ENCODE measurements around the gene HOXD1.

The HOXD1 gene

GRCh38 chr2:176160251-176160985 is 28.1 kb upstream of the HOXD1 start:
- Histone ChIP-seq H3K9me3 (ENCODE audit: low read length) (no peaks in the 10 kb centered on the region), H3K27me3 (ENCODE audit: insufficient read depth, low read length) (peaks cover 5% of the 10 kb centered on the region; the same call in 1 of the 2 replicates), H3K36me3 (ENCODE audit: insufficient read depth, low read length) (no peaks in the 10 kb centered on the region), H3F3A (ENCODE audit: insufficient read depth, low read length) (no peaks in the 10 kb centered on the region), H2AFZ (ENCODE audit: low read length) (no peak overlapping the region), H3K4me3 (ENCODE audit: low read depth, low read length, poor library complexity, severe bottlenecking) (no peak overlapping the region), H3K4me2 (ENCODE audit: low read length) (no peak overlapping the region), H3K4me1 (ENCODE audit: insufficient read depth, low read length, severe bottlenecking) (no peaks in the 10 kb centered on the region), H4K20me1 (ENCODE audit: insufficient read depth, low read length) (no peaks in the 10 kb centered on the region), H3K9ac (ENCODE audit: low read length) (no peak overlapping the region), H3K79me2 (ENCODE audit: insufficient read depth, low read length) (no peaks in the 10 kb centered on the region), H3K9me2 (ENCODE audit: low read depth, low read length) (no peaks in the 10 kb centered on the region), H3K27ac (ENCODE audit: low read depth, low read length, poor library complexity, severe bottlenecking) (no peak overlapping the region)
- TF ChIP-seq EZH2 (IDR thresholded peaks at IDR 0.05; ENCODE audit: borderline replicate concordance, low read length) (no peak), CTCF (IDR thresholded peaks at IDR 0.05; ENCODE audit: low read length) (no peak)

- no peaks in the 10 kb centered on the region for H3K9me3 ChIP-seq (ENCODE audit: low read length)
- no peak overlapping the region for H3K27ac ChIP-seq (ENCODE audit: low read depth, low read length, poor library complexity, severe bottlenecking)
- H3K36me3 ChIP-seq (ENCODE audit: insufficient read depth, low read length) = no peaks in the 10 kb centered on the region
- H4K20me1 ChIP-seq (ENCODE audit: insufficient read depth, low read length) = no peaks in the 10 kb centered on the region
- H3F3A ChIP-seq (ENCODE audit: insufficient read depth, low read length) = no peaks in the 10 kb centered on the region
- H3K79me2 ChIP-seq (ENCODE audit: insufficient read depth, low read length) = no peaks in the 10 kb centered on the region
- H3K4me1 ChIP-seq (ENCODE audit: insufficient read depth, low read length, severe bottlenecking) = no peaks in the 10 kb centered on the region
- no peak overlapping the region for H3K4me3 ChIP-seq (ENCODE audit: low read depth, low read length, poor library complexity, severe bottlenecking)
- H2AFZ ChIP-seq (ENCODE audit: low read length) = no peak overlapping the region
- no peaks in the 10 kb centered on the region for H3K9me2 ChIP-seq (ENCODE audit: low read depth, low read length)
- H3K9ac ChIP-seq (ENCODE audit: low read length) = no peak overlapping the region
- H3K27me3 ChIP-seq (ENCODE audit: insufficient read depth, low read length) = peaks cover 5% of the 10 kb centered on the region; the same call in 1 of the 2 replicates
- TF ChIP-seq CTCF (IDR thresholded peaks at IDR 0.05; ENCODE audit: low read length) (no peak), EZH2 (IDR thresholded peaks at IDR 0.05; ENCODE audit: borderline replicate concordance, low read length) (no peak)
- no peak overlapping the region for H3K4me2 ChIP-seq (ENCODE audit: low read length)
Measured at GRCh38 chr2:176160986-176161824, 27.3 kb upstream of the HOXD1 start.

- Histone ChIP-seq H3K4me1 (ENCODE audit: insufficient read depth, low read length, severe bottlenecking) (no peaks in the 10 kb centered on the region), H2AFZ (ENCODE audit: low read length) (no peak overlapping the region), H3K36me3 (ENCODE audit: insufficient read depth, low read length) (no peaks in the 10 kb centered on the region), H4K20me1 (ENCODE audit: insufficient read depth, low read length) (no peaks in the 10 kb centered on the region), H3K9ac (ENCODE audit: low read length) (no peak overlapping the region), H3F3A (ENCODE audit: insufficient read depth, low read length) (no peaks in the 10 kb centered on the region), H3K27ac (ENCODE audit: low read depth, low read length, poor library complexity, severe bottlenecking) (no peak overlapping the region), H3K79me2 (ENCODE audit: insufficient read depth, low read length) (no peaks in the 10 kb centered on the region), H3K4me2 (ENCODE audit: low read length) (no peak overlapping the region), H3K4me3 (ENCODE audit: low read depth, low read length, poor library complexity, severe bottlenecking) (no peak overlapping the region), H3K9me3 (ENCODE audit: low read length) (no peaks in the 10 kb centered on the region), H3K27me3 (ENCODE audit: insufficient read depth, low read length) (peaks cover 5% of the 10 kb centered on the region; the same call in 1 of the 2 replicates), H3K9me2 (ENCODE audit: low read depth, low read length) (no peaks in the 10 kb centered on the region)
- TF ChIP-seq CTCF (IDR thresholded peaks at IDR 0.05; ENCODE audit: low read length) (no peak), EZH2 (IDR thresholded peaks at IDR 0.05; ENCODE audit: borderline replicate concordance, low read length) (no peak)
Measured at GRCh38 chr2:176161825-176162626, 26.4 kb upstream of the HOXD1 start.
